AG04450 (cell line): Measurements from ENCODE around the gene RBM27. TPM values are rescaled to one million over a fixed set of nuclear protein-coding genes. Genes with fewer than 3 reads are reported as not detected.

Experiments
- CTCF ChIA-PET: fragments of 300-600, 350-600 bp; formaldehyde crosslinking; extraction: SDS; loops from one replicate; lab custom pipeline; 2022; ENCODE audit warnings: antibody characterized with exemption, inconsistent platforms; lab: Charles Lee
- POLR2A ChIA-PET: fragments of 350-600 bp; formaldehyde crosslinking; extraction: SDS; loops from one replicate; lab custom pipeline; 2021; ENCODE audit warnings: antibody characterized with exemption, inconsistent platforms; lab: Yijun Ruan, JAX
- DNase-seq: peaks from one replicate; pipeline ENCODE4 v3.0.0-alpha.2; 2011; ENCODE audit warnings: low read depth, low spot score
- H3K27ac ChIP-seq: one replicate; pipeline ENCODE4 v1.5.1; 2012; ENCODE audit warnings: low read depth, low read length, control low read depth
- H3K27me3 ChIP-seq: one replicate; pipeline ENCODE4 v1.6.0; 2012; ENCODE audit warnings: low read length; ENCODE audit not compliant: control insufficient read depth, insufficient read depth
- H3K4me3 ChIP-seq: 2 replicates; pipeline ENCODE4 v1.5.1; 2011; ENCODE audit warnings: mild to moderate bottlenecking, low read depth, low read length, control low read depth
- H3K9me3 ChIP-seq: 2 replicates; pipeline ENCODE4 v1.5.1; 2012; ENCODE audit warnings: low read length; ENCODE audit not compliant: control insufficient read depth, insufficient read depth
- CTCF ChIP-seq: IDR thresholded peaks from 2 replicates; pipeline ENCODE4 v1.5.1; 2011; ENCODE audit warnings: low read depth, low read length, control low read depth, inconsistent platforms
- polyA plus RNA-seq: library from polyadenylated mRNA; depleted of rRNA; stranded (reverse); fragments of >200 nt; gene quantifications from 2 replicates; pipeline ENCODE4 v1.2.3, GENCODE V29; 2011; rRNA removed
- small RNA-seq: library from RNA; depleted of rRNA; stranded (forward); fragments of <200 nt; gene quantifications from one replicate; pipeline ENCODE3, GENCODE V24; 2012; ENCODE audit warnings: low read depth; ENCODE audit not compliant: insufficient read length

The RBM27 gene
- polyA plus RNA-seq, 1 experiment = 16.7 TPM

- no peak overlapping the region for H3K4me3 ChIP-seq
- CTCF ChIA-PET = no interaction called here
- H3K27me3 ChIP-seq = no peaks in the 10 kb centered on the region
- H3K27ac ChIP-seq = no peak overlapping the region
- no peak for TF ChIP-seq CTCF
- POLR2A ChIA-PET = no interaction called here
- H3K9me3 ChIP-seq = no peaks in the 10 kb centered on the region
- no peak for DNase-seq
These were observed 39.8 kb downstream of the RBM27 start for GRCh38 chr5:146243247-146243646.

- H3K4me3 ChIP-seq = no peak overlapping the region
- DNase-seq = no peak
- POLR2A ChIA-PET = interaction anchor here (0.6 kb wide), 1 partner anchor 9 kb away, joined by 3 read pairs; no protein-coding TSS in a partner anchor
- TF ChIP-seq CTCF = no peak
- no peaks in the 10 kb centered on the region for H3K9me3 ChIP-seq
- no peak overlapping the region for H3K27ac ChIP-seq
- CTCF ChIA-PET = interaction anchor here (0.9 to 1.0 kb wide), 2 partner anchors 179 to 198 kb away, joined by 3 read pairs; no protein-coding TSS in a partner anchor
- H3K27me3 ChIP-seq = no peaks in the 10 kb centered on the region
These were observed 45.2 kb downstream of the RBM27 start for GRCh38 chr5:146248561-146248960.

- CTCF ChIA-PET = interaction anchor here (0.6 kb wide), 1 partner anchor 341 kb away, joined by 4 read pairs; no protein-coding TSS in a partner anchor
- H3K9me3 ChIP-seq = no peaks in the 10 kb centered on the region
- no peak for TF ChIP-seq CTCF
- H3K4me3 ChIP-seq = no peak overlapping the region
- no peaks in the 10 kb centered on the region for H3K27me3 ChIP-seq
- no peak for DNase-seq
- POLR2A ChIA-PET = no interaction called here
- H3K27ac ChIP-seq = no peak overlapping the region
These were observed 46.4 kb downstream of the RBM27 start for GRCh38 chr5:146249801-146250200.

Small RNAs within 50 kb of the gene (small RNA-seq; reads per million reads assigned to genes)
- gene RNU7-180P = not detected

Other genes with a start within 250 kb of the RBM27 start
- 0.15 TPM in 1 of 2 replicates, not detected in the other for gene PLAC8L1, start 98.0 kb upstream of the RBM27 start, polyA plus RNA-seq
- gene LARS1, start 21.0 kb upstream of the RBM27 start, polyA plus RNA-seq = 30.5 and 37.3 TPM in 2 replicates
- 0.02 and 0.04 TPM in 2 replicates for gene POU4F3, start 135.2 kb downstream of the RBM27 start, polyA plus RNA-seq
- 43.1 and 46.4 TPM in 2 replicates for gene TCERG1, start 243.7 kb downstream of the RBM27 start, polyA plus RNA-seq